SH-SY5Y (cell line): ENCODE measurements around the gene ANGPT4.

Experiments
- GATA2 ChIP-seq: IDR thresholded peaks from 2 replicates; pipeline ENCODE4 v1.6.1; 2011; ENCODE audit warnings: mild to moderate bottlenecking, low read depth, low read length
- GATA3 ChIP-seq: IDR thresholded peaks from 2 replicates; pipeline ENCODE4 v1.6.1; 2011; ENCODE audit warnings: low read depth, mild to moderate bottlenecking, low read length, moderate library complexity

DNA sequence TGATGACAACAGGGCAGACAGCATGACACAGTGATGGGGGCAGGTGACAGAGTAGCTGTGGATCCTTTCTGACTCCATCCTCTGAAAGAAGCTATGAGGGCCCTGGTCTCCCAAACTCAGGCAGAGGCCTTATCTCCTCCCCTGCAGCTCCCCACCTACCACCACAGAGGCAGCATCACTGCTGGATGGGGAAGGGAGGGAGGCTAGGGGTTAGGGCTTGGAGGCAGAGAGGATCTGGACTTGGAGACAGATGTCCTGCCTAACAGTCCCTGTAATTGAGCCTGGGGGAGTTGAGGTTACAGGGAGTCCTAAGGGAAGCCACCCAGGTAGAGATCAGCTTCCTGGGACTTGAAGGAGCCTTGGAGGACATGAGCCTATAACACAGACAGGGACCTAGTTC lies 44.7 kb downstream of the ANGPT4 start:
- TF ChIP-seq GATA2 (no peak), GATA3 (no peak)
